Activated naive CD8-positive, alpha-beta T cell treated with anti-CD3 and anti-CD28 coated beads, Interleukin-2, amount 50 U/mL, for 24 hours (primary cell): Measurements from ENCODE around the gene DLGAP1.
"Not testable (repeated sequence)": the region's sequence is repeated elsewhere in the genome, so short reads cannot be mapped to it uniquely, and the experiment has no call there.

Source experiments
- ATAC-seq: fragments of 150-1000 bp; cut with Tn5 transposase; one replicate; pipeline ENCODE4 v1.10.0; 2021
- DNase-seq: peaks from one replicate; pipeline ENCODE4 v3.0.0; 2021
- H3K27ac Mint-ChIP-seq: one replicate; pipeline ENCODE4 v1.8.0; 2021; ENCODE audit warnings: mild to moderate bottlenecking, mixed read lengths
- H3K27me3 Mint-ChIP-seq: one replicate; pipeline ENCODE4 v1.8.0; 2021; ENCODE audit warnings: mixed read lengths
- H3K36me3 Mint-ChIP-seq: one replicate; pipeline ENCODE4 v1.8.0; 2021; ENCODE audit warnings: low read depth, mixed read lengths
- H3K4me1 Mint-ChIP-seq: one replicate; pipeline ENCODE4 v1.8.0; 2021; ENCODE audit warnings: mixed read lengths
- H3K4me3 Mint-ChIP-seq: one replicate; pipeline ENCODE4 v1.8.0; 2021; ENCODE audit warnings: mild to moderate bottlenecking, moderate library complexity, mixed read lengths
- H3K9me3 Mint-ChIP-seq: one replicate; pipeline ENCODE4 v1.8.0; 2021; ENCODE audit warnings: mixed read lengths

The DLGAP1 gene

DNA sequence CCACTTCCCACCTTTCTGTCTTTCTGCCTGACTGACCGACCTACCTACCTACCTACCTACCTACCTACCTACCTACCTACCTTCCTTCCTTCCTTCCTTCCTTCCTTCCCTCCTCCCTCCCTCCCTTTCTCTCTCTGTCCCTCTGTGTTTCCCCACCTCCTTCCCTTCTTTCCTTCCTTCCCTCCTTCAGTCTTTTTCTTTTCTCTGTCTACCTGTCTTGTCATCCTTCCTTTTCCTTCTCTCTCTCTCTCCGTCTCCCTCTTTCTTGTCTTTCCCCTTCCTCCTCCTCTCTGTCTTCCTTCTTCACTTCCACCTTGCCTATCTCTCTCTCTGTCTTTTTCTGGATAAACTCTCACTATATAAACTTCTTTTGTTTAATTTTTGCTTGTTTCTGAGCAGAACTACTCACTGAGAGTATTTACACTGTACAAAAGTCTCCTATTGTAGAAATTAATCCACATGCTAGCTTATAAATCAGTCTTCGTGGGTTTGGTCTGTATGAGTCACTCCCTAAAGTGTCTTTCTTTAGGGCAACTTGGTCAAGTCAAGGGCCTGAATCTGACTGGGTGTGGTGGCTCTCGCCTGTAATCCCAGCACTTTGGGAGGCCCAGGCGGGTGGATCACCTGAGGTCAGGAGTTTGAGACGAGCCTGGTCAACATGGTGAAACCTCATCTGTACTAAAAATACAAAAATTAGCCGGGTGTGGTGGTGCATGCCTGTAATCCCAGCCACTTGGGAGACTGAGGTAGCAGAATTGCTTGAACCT, 871.8 kb downstream of the DLGAP1 start:
- not testable (repeated sequence) for H3K9me3 Mint-ChIP-seq, H3K27ac Mint-ChIP-seq, H3K27me3 Mint-ChIP-seq, H3K4me3 Mint-ChIP-seq, DNase-seq, H3K36me3 Mint-ChIP-seq, ATAC-seq
- peaks cover 50% of the 10 kb centered on the region for H3K4me1 Mint-ChIP-seq

GRCh38 chr18:3581890-3582289, 873.2 kb downstream of the DLGAP1 start:
- ATAC-seq, result no peak
- Mint-ChIP-seq H3K4me1 (peaks cover 40% of the 10 kb centered on the region), H3K27ac (no peak overlapping the region), H3K36me3 (no peaks in the 10 kb centered on the region), H3K9me3 (no peaks in the 10 kb centered on the region), H3K4me3 (no peak overlapping the region), H3K27me3 (no peaks in the 10 kb centered on the region)
- no peak for DNase-seq

GRCh38 chr18:3580523-3581025, 874.5 kb downstream of the DLGAP1 start:
- not testable (repeated sequence) for H3K27me3 Mint-ChIP-seq, H3K36me3 Mint-ChIP-seq, ATAC-seq, H3K4me3 Mint-ChIP-seq, H3K9me3 Mint-ChIP-seq, H3K27ac Mint-ChIP-seq, DNase-seq
- H3K4me1 Mint-ChIP-seq, result peaks cover 27% of the 10 kb centered on the region

DNA sequence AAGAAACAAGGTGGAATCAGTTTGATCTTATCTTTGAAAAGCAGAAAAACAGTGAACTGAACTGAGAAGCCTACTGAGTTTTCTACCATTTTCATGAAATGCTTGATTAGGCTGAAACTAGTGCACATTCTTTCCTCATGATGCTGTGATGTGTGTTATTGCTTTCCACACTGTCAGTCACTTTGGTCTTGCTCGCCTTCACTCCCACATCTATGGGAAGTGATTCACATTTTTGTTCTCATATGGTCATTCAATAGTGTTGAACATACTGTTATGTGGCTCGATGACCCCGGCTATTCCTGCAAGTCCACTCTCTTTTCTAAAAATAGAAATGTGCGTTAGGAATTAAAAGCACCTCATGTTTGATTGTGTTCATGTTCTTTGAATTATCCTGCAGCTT, 875.4 kb downstream of the DLGAP1 start:
- no peaks in the 10 kb centered on the region for H3K36me3 Mint-ChIP-seq
- H3K9me3 Mint-ChIP-seq, result no peaks in the 10 kb centered on the region
- H3K27me3 Mint-ChIP-seq, result no peaks in the 10 kb centered on the region
- no peak overlapping the region for H3K4me3 Mint-ChIP-seq
- no peak for ATAC-seq
- no peak overlapping the region for H3K27ac Mint-ChIP-seq
- DNase-seq, result no peak
- peaks cover 18% of the 10 kb centered on the region for H3K4me1 Mint-ChIP-seq

- Mint-ChIP-seq H3K4me1 (peaks cover 12% of the 10 kb centered on the region), H3K27me3 (no peaks in the 10 kb centered on the region), H3K36me3 (no peaks in the 10 kb centered on the region), H3K9me3 (no peaks in the 10 kb centered on the region), H3K4me3 (no peak overlapping the region), H3K27ac (no peak overlapping the region)
- ATAC-seq (peak; percentile 91), DNase-seq (no peak)
Measured at GRCh38 chr18:3578621-3579020, 876.5 kb downstream of the DLGAP1 start.

- Mint-ChIP-seq H3K9me3 (no peaks in the 10 kb centered on the region), H3K27me3 (no peaks in the 10 kb centered on the region), H3K36me3 (no peaks in the 10 kb centered on the region), H3K4me1 (peaks cover 6% of the 10 kb centered on the region), H3K27ac (no peak overlapping the region), H3K4me3 (no peak overlapping the region)
- no peak for ATAC-seq
- DNase-seq, result no peak
Measured at GRCh38 chr18:3577281-3577855, 877.7 kb downstream of the DLGAP1 start.

- H3K4me1 Mint-ChIP-seq, result no peaks in the 10 kb centered on the region
- ATAC-seq, result no peak
Measured at GRCh38 chr18:3572761-3573160, 882.3 kb downstream of the DLGAP1 start.

DNA sequence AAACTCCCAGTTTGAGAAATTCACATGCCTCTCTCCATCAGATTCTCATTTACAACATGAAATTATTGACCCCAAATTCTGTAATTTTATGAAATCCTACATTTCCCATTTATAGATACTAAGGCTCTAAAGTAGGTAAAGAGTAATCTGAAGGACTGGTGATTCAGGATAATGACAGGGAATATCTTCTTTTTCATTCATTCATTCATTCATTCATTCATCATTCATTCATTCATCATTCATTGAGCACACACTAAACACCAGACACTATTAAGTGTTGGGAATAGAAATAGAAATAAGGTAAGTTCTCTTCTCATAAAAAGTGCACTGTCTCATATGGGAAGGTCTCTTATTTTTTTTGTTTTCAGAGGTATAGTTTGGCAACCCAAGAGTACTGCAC, 888.3 kb downstream of the DLGAP1 start:
- Mint-ChIP-seq H3K27me3 (no peaks in the 10 kb centered on the region), H3K4me3 (no peak overlapping the region), H3K36me3 (peaks cover 3% of the 10 kb centered on the region), H3K9me3 (peaks cover 13% of the 10 kb centered on the region), H3K4me1 (no peaks in the 10 kb centered on the region), H3K27ac (no peak overlapping the region)
- DNase-seq, result no peak
- no peak for ATAC-seq

More at GRCh38 chr18:3572761-3573160, 882.3 kb downstream of the DLGAP1 start:
- Mint-ChIP-seq H3K9me3 (no peaks in the 10 kb centered on the region), H3K36me3 (no peaks in the 10 kb centered on the region), H3K27me3 (no peaks in the 10 kb centered on the region), H3K27ac (no peak overlapping the region), H3K4me3 (no peak overlapping the region)
- DNase-seq, result no peak

- peaks cover 3% of the 10 kb centered on the region for H3K36me3 Mint-ChIP-seq
- no peaks in the 10 kb centered on the region for H3K4me1 Mint-ChIP-seq
- ATAC-seq (no peak), DNase-seq (no peak)
- no peak overlapping the region for H3K27ac Mint-ChIP-seq
- H3K27me3 Mint-ChIP-seq, result no peaks in the 10 kb centered on the region
- peaks cover 13% of the 10 kb centered on the region for H3K9me3 Mint-ChIP-seq
- H3K4me3 Mint-ChIP-seq, result no peak overlapping the region
Measured at GRCh38 chr18:3560755-3561154, 894.4 kb downstream of the DLGAP1 start.

GRCh38 chr18:3554811-3555427, 900.2 kb downstream of the DLGAP1 start:
- Mint-ChIP-seq H3K27ac (no peak overlapping the region), H3K36me3 (no peaks in the 10 kb centered on the region), H3K4me1 (no peaks in the 10 kb centered on the region), H3K27me3 (no peaks in the 10 kb centered on the region), H3K9me3 (no peaks in the 10 kb centered on the region), H3K4me3 (no peak overlapping the region)
- no peak for ATAC-seq
- DNase-seq, result no peak

DNA sequence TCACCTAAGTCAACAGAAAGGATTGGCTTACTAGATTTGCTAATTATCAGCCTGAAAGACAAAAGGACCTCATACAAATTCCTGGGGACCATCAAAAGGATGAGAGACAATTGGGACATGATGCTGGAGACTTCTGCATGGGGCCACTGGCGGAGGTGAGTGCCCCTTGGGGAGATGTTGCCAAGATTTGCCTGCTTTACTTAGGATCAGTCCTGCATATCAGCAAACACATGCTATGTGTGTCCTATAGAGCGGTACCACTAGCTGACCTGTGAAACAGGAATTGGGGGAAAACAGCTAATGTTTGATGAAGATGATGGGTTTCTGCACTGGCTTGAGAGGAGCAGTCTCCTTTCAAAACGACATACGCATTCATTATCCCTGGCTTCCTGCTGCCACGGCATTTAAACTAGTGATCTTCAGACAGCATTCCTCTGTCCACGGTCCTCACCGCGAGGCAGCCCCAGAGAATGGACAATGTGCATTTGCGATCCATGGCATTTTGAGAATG, 901.0 kb downstream of the DLGAP1 start:
- ATAC-seq (no peak), DNase-seq (no peak)
- no peaks in the 10 kb centered on the region for H3K9me3 Mint-ChIP-seq
- no peaks in the 10 kb centered on the region for H3K36me3 Mint-ChIP-seq
- no peak overlapping the region for H3K4me3 Mint-ChIP-seq
- H3K27ac Mint-ChIP-seq, result no peak overlapping the region
- H3K4me1 Mint-ChIP-seq, result no peaks in the 10 kb centered on the region
- H3K27me3 Mint-ChIP-seq, result no peaks in the 10 kb centered on the region

- Mint-ChIP-seq H3K27ac (no peak overlapping the region), H3K4me1 (no peaks in the 10 kb centered on the region), H3K9me3 (no peaks in the 10 kb centered on the region), H3K36me3 (no peaks in the 10 kb centered on the region), H3K4me3 (no peak overlapping the region), H3K27me3 (no peaks in the 10 kb centered on the region)
- DNase-seq (no peak), ATAC-seq (no peak)
Measured at GRCh38 chr18:3552305-3552704, 902.8 kb downstream of the DLGAP1 start.

DNA sequence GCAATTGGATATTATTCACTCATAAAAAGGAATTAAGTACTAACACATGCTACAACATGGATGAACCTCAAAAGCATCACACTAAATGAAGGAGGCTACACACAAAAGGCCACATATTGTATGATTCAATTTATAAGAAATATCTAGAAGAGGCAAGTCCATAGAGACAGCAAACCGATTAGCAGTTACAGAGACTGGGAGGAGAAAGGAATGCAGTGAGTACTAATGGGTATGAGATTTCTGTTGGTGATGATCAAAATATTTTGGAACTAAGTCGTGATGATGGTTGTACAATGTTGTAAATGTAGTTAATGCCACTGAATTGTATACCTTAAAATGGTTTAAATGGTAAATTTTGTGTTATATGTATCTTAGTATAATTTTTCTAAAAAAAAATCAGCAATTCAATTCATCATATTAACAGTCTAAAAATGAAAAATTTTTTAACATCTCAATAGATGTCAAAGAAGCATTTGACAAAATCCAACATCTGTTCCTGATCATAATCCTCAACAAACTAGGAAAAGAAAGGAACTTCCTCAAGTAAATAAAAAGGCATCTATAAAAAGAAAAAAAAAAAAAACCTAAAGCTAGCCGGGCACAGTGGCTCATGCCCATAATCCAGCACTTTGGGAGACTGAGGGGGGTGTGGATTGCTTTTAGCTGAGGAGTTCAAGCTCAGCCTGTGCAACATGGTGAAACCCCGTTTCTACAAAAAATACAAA, 907.1 kb downstream of the DLGAP1 start:
- H3K4me1 Mint-ChIP-seq, result no peaks in the 10 kb centered on the region
- H3K4me3 Mint-ChIP-seq, result no peak overlapping the region
- DNase-seq, result no peak
- H3K27me3 Mint-ChIP-seq, result no peaks in the 10 kb centered on the region
- H3K36me3 Mint-ChIP-seq, result no peaks in the 10 kb centered on the region
- no peaks in the 10 kb centered on the region for H3K9me3 Mint-ChIP-seq
- H3K27ac Mint-ChIP-seq, result no peak overlapping the region
- no peak for ATAC-seq

- no peak overlapping the region for H3K4me3 Mint-ChIP-seq
- peaks cover under 1% of the 10 kb centered on the region for H3K27me3 Mint-ChIP-seq
- no peaks in the 10 kb centered on the region for H3K9me3 Mint-ChIP-seq
- H3K27ac Mint-ChIP-seq, result no peak overlapping the region
- ATAC-seq (no peak), DNase-seq (no peak)
- peaks cover 17% of the 10 kb centered on the region for H3K4me1 Mint-ChIP-seq
- H3K36me3 Mint-ChIP-seq, result no peaks in the 10 kb centered on the region
Measured at GRCh38 chr18:3546106-3546505, 909.0 kb downstream of the DLGAP1 start.
